Body of pancreas (tissue), 4 donors: Measurements from ENCODE around the gene RASGEF1C. TPM values are rescaled to one million over a fixed set of nuclear protein-coding genes. Genes with fewer than 3 reads are reported as not detected.

Experiments
- ATAC-seq: fragments of 150-250 bp; one replicate; pipeline ENCODE4 v1.9.1; 2016
- DNase-seq, 4 donors: peaks; one replicate each; pipeline ENCODE4 v3.0.0-alpha.2; 2019
- H3K27ac ChIP-seq, 4 donors: fragments of 200-600 bp; sonication (generic); 1 replicate in 3 of 4; 2 replicates in 1 of 4; pipeline versions ENCODE4 v1.5.1 to v1.6.1; 2016 to 2019; ENCODE audit warnings: mild to moderate bottlenecking in 1 of 4, mixed read lengths in 1 of 4, moderate library complexity in 1 of 4
- H3K27me3 ChIP-seq, 2 donors: fragments of 200-600 bp; sonication (generic); one replicate each; pipeline ENCODE4 v1.6.0; 2016; ENCODE audit warnings: mild to moderate bottlenecking in 1 of 2
- H3K36me3 ChIP-seq, 2 donors: fragments of 200-600 bp; sonication (generic); replicated peaks in 1 of 2; 2 replicates each; pipeline ENCODE4 v1.5.1; 2016; ENCODE audit warnings: low read depth in 2 of 2; ENCODE audit not compliant: insufficient read depth in 1 of 2
- H3K4me1 ChIP-seq: fragments of 200-600 bp; sonication (generic); one replicate; pipeline ENCODE4 v1.6.0; 2016
- H3K4me3 ChIP-seq, 2 donors: fragments of 200-600 bp; sonication (generic); 1 replicate in 1 of 2; 2 replicates in 1 of 2; pipeline ENCODE4 v1.5.1; 2016 to 2019
- H3K9me3 ChIP-seq, 3 donors: fragments of 200-600 bp; sonication (generic); 1 replicate in 2 of 3; 2 replicates in 1 of 3; pipeline ENCODE4 v1.5.1; 2016
- POLR2A ChIP-seq, 3 donors: fragments of 450-650 bp; IDR thresholded peaks; one replicate each; pipeline ENCODE4 v1.6.1; 2016; ENCODE audit warnings: antibody characterized with exemption in 3 of 3, mild to moderate bottlenecking in 2 of 3
- WGBS, 2 donors: methylation state at CpG; one replicate each; pipeline ENCODE4 v1.1.5; 2017; 5-methylcytosine and 5-hydroxymethylcytosine counted together
- intact Hi-C: fragments of 100-400 bp; cut with DNase I; formaldehyde crosslinking; loops from one replicate; pipeline ENCODE4 v1.15.1; 2023
- total RNA-seq, 2 donors: library from RNA; depleted of rRNA; stranded (reverse); fragments of >200 nt; gene quantifications; one replicate each; pipeline ENCODE4 v1.1.0, GENCODE V29; 2016
- TF ChIP-seq, protein P1 (sequence below), 7 experiments: fragments of 450-650 bp in 4 of 7; fragments of 200-600 bp in 3 of 7; sonication (generic) in 3 of 7; IDR thresholded peaks; one replicate each; pipeline ENCODE4 v1.5.1; 2016 to 2019; ENCODE audit warnings: antibody characterized with exemption in 7 of 7

Gene RASGEF1C
- total RNA-seq, 2 donors from 2014 or later, result not detected

- intact Hi-C loops, result no loop called here
- ATAC-seq, result no peak
- H3K9me3 ChIP-seq, result peaks cover 0 to 31% (median 0%) of the 10 kb centered on the region in 3 donors
- TF ChIP-seq, protein P1, sequence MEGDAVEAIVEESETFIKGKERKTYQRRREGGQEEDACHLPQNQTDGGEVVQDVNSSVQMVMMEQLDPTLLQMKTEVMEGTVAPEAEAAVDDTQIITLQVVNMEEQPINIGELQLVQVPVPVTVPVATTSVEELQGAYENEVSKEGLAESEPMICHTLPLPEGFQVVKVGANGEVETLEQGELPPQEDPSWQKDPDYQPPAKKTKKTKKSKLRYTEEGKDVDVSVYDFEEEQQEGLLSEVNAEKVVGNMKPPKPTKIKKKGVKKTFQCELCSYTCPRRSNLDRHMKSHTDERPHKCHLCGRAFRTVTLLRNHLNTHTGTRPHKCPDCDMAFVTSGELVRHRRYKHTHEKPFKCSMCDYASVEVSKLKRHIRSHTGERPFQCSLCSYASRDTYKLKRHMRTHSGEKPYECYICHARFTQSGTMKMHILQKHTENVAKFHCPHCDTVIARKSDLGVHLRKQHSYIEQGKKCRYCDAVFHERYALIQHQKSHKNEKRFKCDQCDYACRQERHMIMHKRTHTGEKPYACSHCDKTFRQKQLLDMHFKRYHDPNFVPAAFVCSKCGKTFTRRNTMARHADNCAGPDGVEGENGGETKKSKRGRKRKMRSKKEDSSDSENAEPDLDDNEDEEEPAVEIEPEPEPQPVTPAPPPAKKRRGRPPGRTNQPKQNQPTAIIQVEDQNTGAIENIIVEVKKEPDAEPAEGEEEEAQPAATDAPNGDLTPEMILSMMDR (IDR thresholded peaks at IDR 0.05), result no peak
- TF ChIP-seq POLR2A (IDR thresholded peaks at IDR 0.05), result no peak
- WGBS, 2 donors, result 87 to 93% methylated on average over 13 to 15 of the region's 15 CpGs
- no peaks in the 10 kb centered on the region for H3K36me3 ChIP-seq
- H3K4me3 ChIP-seq, result no peak overlapping the region
- no peaks in the 10 kb centered on the region for H3K27me3 ChIP-seq
- no peak for DNase-seq
- H3K4me1 ChIP-seq, result no peaks in the 10 kb centered on the region
- H3K27ac ChIP-seq, result no peak overlapping the region
Observed at GRCh38 chr5:180216646-180217171, 7.7 kb upstream of the RASGEF1C start.

GRCh38 chr5:180215783-180216630, 7.0 kb upstream of the RASGEF1C start:
- WGBS, 2 donors, result 90 to 93% methylated on average over 24 to 34 of the region's 34 CpGs
- H3K27me3 ChIP-seq, result no peaks in the 10 kb centered on the region
- intact Hi-C loops, result no loop called here
- DNase-seq (no peak), ATAC-seq (no peak)
- no peak for TF ChIP-seq POLR2A (IDR thresholded peaks at IDR 0.05)
- TF ChIP-seq, protein P1 (IDR thresholded peaks at IDR 0.05), result no peak
- H3K4me1 ChIP-seq, result no peaks in the 10 kb centered on the region
- H3K4me3 ChIP-seq, result no peak overlapping the region
- H3K9me3 ChIP-seq, result peaks cover 0 to 26% (median 0%) of the 10 kb centered on the region in 3 donors
- H3K36me3 ChIP-seq, result no peaks in the 10 kb centered on the region
- no peak overlapping the region for H3K27ac ChIP-seq

- Histone ChIP-seq H3K4me3 (no peak overlapping the region), H3K9me3 (peaks cover 0 to 18% (median 0%) of the 10 kb centered on the region in 3 donors), H3K27ac (no peak overlapping the region), H3K4me1 (no peaks in the 10 kb centered on the region), H3K36me3 (no peaks in the 10 kb centered on the region), H3K27me3 (no peaks in the 10 kb centered on the region)
- intact Hi-C loops, result no loop called here
- ATAC-seq (no peak), DNase-seq (no peak)
- TF ChIP-seq, protein P1 (IDR thresholded peaks at IDR 0.05), result no peak
- TF ChIP-seq POLR2A (IDR thresholded peaks at IDR 0.05), result no peak
- WGBS, 2 donors, result 90 to 91% methylated on average over 17 to 21 of the region's 21 CpGs
Observed at GRCh38 chr5:180214870-180215770, 6.1 kb upstream of the RASGEF1C start.

DNA sequence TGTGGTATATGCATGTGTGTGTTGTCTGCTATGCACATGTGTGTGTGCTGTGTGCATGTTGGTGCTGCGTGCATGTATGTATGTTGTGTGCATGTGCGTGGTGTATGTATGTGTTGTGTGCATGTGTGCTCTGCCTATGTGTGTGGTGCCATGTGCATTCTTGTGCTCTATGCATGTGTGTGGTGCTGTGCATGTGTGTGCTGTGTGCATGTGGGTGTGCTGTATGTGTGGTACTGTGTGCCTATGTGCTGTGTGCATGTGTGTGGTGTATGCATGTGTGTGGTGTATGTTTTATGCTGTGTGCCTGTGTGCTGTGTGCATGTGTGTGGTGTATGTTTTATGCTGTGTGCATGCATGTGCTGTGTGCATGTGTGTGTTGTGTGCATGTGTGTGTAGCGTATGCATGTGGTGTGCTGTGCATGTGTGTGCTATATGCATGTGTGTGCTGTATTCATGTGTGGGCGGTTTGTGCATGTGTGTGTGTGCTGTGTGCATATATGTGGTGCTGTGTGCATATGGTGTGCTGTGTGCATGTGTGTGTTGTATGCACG, 4.7 kb upstream of the RASGEF1C start:
- H3K4me3 ChIP-seq, result no peak overlapping the region
- peaks cover 0 to 5% (median 0%) of the 10 kb centered on the region in 3 donors for H3K9me3 ChIP-seq
- no peak overlapping the region for H3K27ac ChIP-seq
- no peaks in the 10 kb centered on the region for H3K27me3 ChIP-seq
- H3K36me3 ChIP-seq, result no peaks in the 10 kb centered on the region
- intact Hi-C loops, result no loop called here
- no peak for DNase-seq
- WGBS, 2 donors, result 78 to 84% methylated on average over 5 of the region's 5 CpGs
- peaks cover 4% of the 10 kb centered on the region for H3K4me1 ChIP-seq
- TF ChIP-seq, protein P1 (IDR thresholded peaks at IDR 0.05), result no peak
- no peak for TF ChIP-seq POLR2A (IDR thresholded peaks at IDR 0.05)
- no peak for ATAC-seq
